Measurements from ENCODE around the gene SEPTIN8.

Gene SEPTIN8

GRCh38 chr5:132785864-132786263 lies 8.8 kb upstream of the SEPTIN8 start:
- TF ChIP-seq PAX5 (IDR thresholded peaks at IDR 0.05; ENCODE audit: insufficient read depth, low read length, severe bottlenecking) (no peak), POLR2AphosphoS5 (IDR thresholded peaks at IDR 0.05; ENCODE audit: low read depth, low read length) (no peak), POU2F2 (IDR thresholded peaks at IDR 0.05; ENCODE audit: low read depth, low read length) (no peak), TAF1 (IDR thresholded peaks at IDR 0.05; ENCODE audit: low read depth, low read length) (no peak), POLR2A (IDR thresholded peaks at IDR 0.05; ENCODE audit: low read depth, low read length) (no peak), SPI1 (IDR thresholded peaks at IDR 0.05; ENCODE audit: low read depth, low read length) (no peak)
- FAIRE-seq: no peak

GRCh38 chr5:132785365-132785764 lies 8.3 kb upstream of the SEPTIN8 start:
- DNase-seq (ENCODE audit: insufficient read length, low spot score) (no peak), FAIRE-seq (no peak)
- TF ChIP-seq POU2F2 (IDR thresholded peaks at IDR 0.05; ENCODE audit: low read depth, low read length) (no peak), POLR2AphosphoS5 (IDR thresholded peaks at IDR 0.05; ENCODE audit: low read depth, low read length) (no peak), SPI1 (IDR thresholded peaks at IDR 0.05; ENCODE audit: low read depth, low read length) (no peak), POLR2A (IDR thresholded peaks at IDR 0.05; ENCODE audit: low read depth, low read length) (no peak), TAF1 (IDR thresholded peaks at IDR 0.05; ENCODE audit: low read depth, low read length) (no peak), PAX5 (IDR thresholded peaks at IDR 0.05; ENCODE audit: insufficient read depth, low read length, severe bottlenecking) (no peak)

More at GRCh38 chr5:132785864-132786263, 8.8 kb upstream of the SEPTIN8 start:
- DNase-seq (ENCODE audit: insufficient read length, low spot score): no peak

- no peak for DNase-seq (ENCODE audit: insufficient read length, low spot score)
- no peak for FAIRE-seq
- TF ChIP-seq TAF1 (IDR thresholded peaks at IDR 0.05; ENCODE audit: low read depth, low read length) (no peak), POLR2AphosphoS5 (IDR thresholded peaks at IDR 0.05; ENCODE audit: low read depth, low read length) (no peak), SPI1 (IDR thresholded peaks at IDR 0.05; ENCODE audit: low read depth, low read length) (no peak), PAX5 (IDR thresholded peaks at IDR 0.05; ENCODE audit: insufficient read depth, low read length, severe bottlenecking) (no peak), POLR2A (IDR thresholded peaks at IDR 0.05; ENCODE audit: low read depth, low read length) (no peak), POU2F2 (IDR thresholded peaks at IDR 0.05; ENCODE audit: low read depth, low read length) (no peak)
Observed at GRCh38 chr5:132782101-132782500, 5.1 kb upstream of the SEPTIN8 start.

GRCh38 chr5:132781029-132781428 lies 4.0 kb upstream of the SEPTIN8 start:
- TF ChIP-seq POU2F2 (IDR thresholded peaks at IDR 0.05; ENCODE audit: low read depth, low read length) (no peak), TAF1 (IDR thresholded peaks at IDR 0.05; ENCODE audit: low read depth, low read length) (no peak), POLR2AphosphoS5 (IDR thresholded peaks at IDR 0.05; ENCODE audit: low read depth, low read length) (no peak), POLR2A (IDR thresholded peaks at IDR 0.05; ENCODE audit: low read depth, low read length) (no peak), PAX5 (IDR thresholded peaks at IDR 0.05; ENCODE audit: insufficient read depth, low read length, severe bottlenecking) (no peak), SPI1 (IDR thresholded peaks at IDR 0.05; ENCODE audit: low read depth, low read length) (no peak)
- FAIRE-seq (no peak), DNase-seq (ENCODE audit: insufficient read length, low spot score) (no peak)

- DNase-seq (ENCODE audit: insufficient read length, low spot score): no peak
- TF ChIP-seq POLR2AphosphoS5 (IDR thresholded peaks at IDR 0.05; ENCODE audit: low read depth, low read length) (no peak), POLR2A (IDR thresholded peaks at IDR 0.05; ENCODE audit: low read depth, low read length) (no peak), PAX5 (IDR thresholded peaks at IDR 0.05; ENCODE audit: insufficient read depth, low read length, severe bottlenecking) (no peak), POU2F2 (IDR thresholded peaks at IDR 0.05; ENCODE audit: low read depth, low read length) (no peak), SPI1 (IDR thresholded peaks at IDR 0.05; ENCODE audit: low read depth, low read length) (no peak), TAF1 (IDR thresholded peaks at IDR 0.05; ENCODE audit: low read depth, low read length) (no peak)
- FAIRE-seq: no peak
Observed at GRCh38 chr5:132780577-132780976, 3.5 kb upstream of the SEPTIN8 start.

GRCh38 chr5:132779961-132780360 lies 2.9 kb upstream of the SEPTIN8 start:
- no peak for FAIRE-seq
- TF ChIP-seq PAX5 (IDR thresholded peaks at IDR 0.05; ENCODE audit: insufficient read depth, low read length, severe bottlenecking) (no peak), POLR2A (IDR thresholded peaks at IDR 0.05; ENCODE audit: low read depth, low read length) (no peak), TAF1 (IDR thresholded peaks at IDR 0.05; ENCODE audit: low read depth, low read length) (no peak), SPI1 (IDR thresholded peaks at IDR 0.05; ENCODE audit: low read depth, low read length) (no peak), POU2F2 (IDR thresholded peaks at IDR 0.05; ENCODE audit: low read depth, low read length) (no peak), POLR2AphosphoS5 (IDR thresholded peaks at IDR 0.05; ENCODE audit: low read depth, low read length) (no peak)
- DNase-seq (ENCODE audit: insufficient read length, low spot score): no peak

- DNase-seq (ENCODE audit: insufficient read length, low spot score) (no peak), FAIRE-seq (no peak)
- TF ChIP-seq POLR2A (IDR thresholded peaks at IDR 0.05; ENCODE audit: low read depth, low read length) (no peak), TAF1 (IDR thresholded peaks at IDR 0.05; ENCODE audit: low read depth, low read length) (no peak), SPI1 (IDR thresholded peaks at IDR 0.05; ENCODE audit: low read depth, low read length) (no peak), POU2F2 (IDR thresholded peaks at IDR 0.05; ENCODE audit: low read depth, low read length) (no peak), POLR2AphosphoS5 (IDR thresholded peaks at IDR 0.05; ENCODE audit: low read depth, low read length) (no peak), PAX5 (IDR thresholded peaks at IDR 0.05; ENCODE audit: insufficient read depth, low read length, severe bottlenecking) (no peak)
Observed at GRCh38 chr5:132778856-132779255, 1.8 kb upstream of the SEPTIN8 start.

GRCh38 chr5:132778129-132778528 lies 1.1 kb upstream of the SEPTIN8 start:
- peak; percentile 70 for FAIRE-seq

GRCh38 chr5:132776938-132777208 lies 166 bp downstream of the SEPTIN8 start:
- DNase-seq (ENCODE audit: insufficient read length, low spot score) (no peak), FAIRE-seq (no peak)

More at GRCh38 chr5:132778129-132778528, 1.1 kb upstream of the SEPTIN8 start:
- no peak for DNase-seq (ENCODE audit: insufficient read length, low spot score)
- no peak for TF ChIP-seq SPI1 (IDR thresholded peaks at IDR 0.05; ENCODE audit: low read depth, low read length)
- no peak for TF ChIP-seq POLR2AphosphoS5 (IDR thresholded peaks at IDR 0.05; ENCODE audit: low read depth, low read length)
- TF ChIP-seq POU2F2 (IDR thresholded peaks at IDR 0.05; ENCODE audit: low read depth, low read length): no peak
- TF ChIP-seq POLR2A (IDR thresholded peaks at IDR 0.05; ENCODE audit: low read depth, low read length): no peak
- TF ChIP-seq PAX5 (IDR thresholded peaks at IDR 0.05; ENCODE audit: insufficient read depth, low read length, severe bottlenecking): no peak
- TF ChIP-seq TAF1 (IDR thresholded peaks at IDR 0.05; ENCODE audit: low read depth, low read length): no peak

More at GRCh38 chr5:132776938-132777208, 166 bp downstream of the SEPTIN8 start:
- TF ChIP-seq TAF1 (IDR thresholded peaks at IDR 0.05; ENCODE audit: low read depth, low read length) (no peak), SPI1 (IDR thresholded peaks at IDR 0.05; ENCODE audit: low read depth, low read length) (no peak), POU2F2 (IDR thresholded peaks at IDR 0.05; ENCODE audit: low read depth, low read length) (no peak), POLR2A (IDR thresholded peaks at IDR 0.05; ENCODE audit: low read depth, low read length) (no peak), POLR2AphosphoS5 (IDR thresholded peaks at IDR 0.05; ENCODE audit: low read depth, low read length) (no peak), PAX5 (IDR thresholded peaks at IDR 0.05; ENCODE audit: insufficient read depth, low read length, severe bottlenecking) (no peak)
